Nephron (organoid): ENCODE data around the gene CAMTA1.

Source experiments
- H3K27ac Mint-ChIP-seq, 3 experiments: 2 replicates each; pipeline ENCODE4 v1.8.0; 2020; ENCODE audit warnings: mixed read lengths in 3 of 3, mild to moderate bottlenecking in 2 of 3, moderate library complexity in 1 of 3
- H3K27me3 Mint-ChIP-seq: 2 replicates; pipeline ENCODE4 v1.8.0; 2021; ENCODE audit warnings: low read depth, mild to moderate bottlenecking, moderate library complexity, mixed read lengths
- H3K36me3 Mint-ChIP-seq: 2 replicates; pipeline ENCODE4 v1.8.0; 2020; ENCODE audit warnings: low read depth, mixed read lengths
- H3K4me1 Mint-ChIP-seq: 2 replicates; pipeline ENCODE4 v1.8.0; 2020; ENCODE audit warnings: mixed read lengths
- H3K4me3 Mint-ChIP-seq, 3 experiments: 2 replicates each; pipeline ENCODE4 v1.8.0; 2020; ENCODE audit warnings: mild to moderate bottlenecking in 3 of 3, mixed read lengths in 3 of 3, moderate library complexity in 2 of 3
- H3K9me3 Mint-ChIP-seq: 2 replicates; pipeline ENCODE4 v1.8.0; 2020; ENCODE audit warnings: mixed read lengths
- TF ChIP-seq, protein P1 (sequence below), 3 experiments: fragments of 200-600 bp; sonication (generic); IDR thresholded peaks; one replicate each; pipeline ENCODE4 v1.5.0; 2021; ENCODE audit warnings: antibody characterized with exemption in 3 of 3; ENCODE audit not compliant: unreplicated experiment in 3 of 3

Gene CAMTA1

DNA sequence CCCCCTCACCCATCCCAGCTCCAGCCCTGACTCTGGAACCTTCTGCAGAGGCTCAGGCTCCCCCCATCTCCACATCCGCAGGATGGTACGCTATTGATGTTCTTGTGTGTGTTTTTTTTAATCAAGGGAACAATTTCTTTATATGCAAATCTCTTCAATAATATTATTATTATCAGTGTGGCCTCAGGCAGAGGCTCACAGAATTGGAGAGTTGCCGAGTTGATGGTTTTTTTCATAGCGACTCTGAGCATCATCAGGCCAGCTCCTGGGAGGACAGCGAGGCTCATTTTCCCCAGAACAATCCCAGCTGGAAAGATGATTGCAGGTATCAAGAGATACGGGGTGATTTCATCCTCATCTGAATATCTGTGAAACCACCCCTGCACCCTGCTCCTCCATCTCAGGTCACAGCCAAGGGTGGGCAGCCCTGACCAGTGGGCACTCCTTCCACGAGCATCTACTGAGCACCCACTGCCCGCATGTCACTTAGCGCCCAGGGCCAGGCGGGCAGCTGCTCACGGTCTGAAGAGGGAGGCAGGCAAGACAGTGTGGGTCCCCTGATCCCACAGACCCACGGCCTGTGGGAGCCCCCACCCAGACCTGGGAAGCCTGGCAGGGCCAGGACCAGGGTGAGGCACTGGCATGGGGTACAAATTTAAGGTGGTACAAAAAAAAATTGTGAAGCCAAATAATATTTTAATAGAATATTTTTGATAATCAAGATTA is 740.2 kb downstream of the CAMTA1 start:
- H3K36me3 Mint-ChIP-seq: no peaks in the 10 kb centered on the region
- H3K4me3 Mint-ChIP-seq: no peak overlapping the region
- H3K27me3 Mint-ChIP-seq: peaks cover 30% of the 10 kb centered on the region
- H3K27ac Mint-ChIP-seq: peak overlapping the region in 1 of 3 experiments; percentile 79
- no peaks in the 10 kb centered on the region for H3K9me3 Mint-ChIP-seq
- peaks cover 17% of the 10 kb centered on the region for H3K4me1 Mint-ChIP-seq
- TF ChIP-seq, protein P1, sequence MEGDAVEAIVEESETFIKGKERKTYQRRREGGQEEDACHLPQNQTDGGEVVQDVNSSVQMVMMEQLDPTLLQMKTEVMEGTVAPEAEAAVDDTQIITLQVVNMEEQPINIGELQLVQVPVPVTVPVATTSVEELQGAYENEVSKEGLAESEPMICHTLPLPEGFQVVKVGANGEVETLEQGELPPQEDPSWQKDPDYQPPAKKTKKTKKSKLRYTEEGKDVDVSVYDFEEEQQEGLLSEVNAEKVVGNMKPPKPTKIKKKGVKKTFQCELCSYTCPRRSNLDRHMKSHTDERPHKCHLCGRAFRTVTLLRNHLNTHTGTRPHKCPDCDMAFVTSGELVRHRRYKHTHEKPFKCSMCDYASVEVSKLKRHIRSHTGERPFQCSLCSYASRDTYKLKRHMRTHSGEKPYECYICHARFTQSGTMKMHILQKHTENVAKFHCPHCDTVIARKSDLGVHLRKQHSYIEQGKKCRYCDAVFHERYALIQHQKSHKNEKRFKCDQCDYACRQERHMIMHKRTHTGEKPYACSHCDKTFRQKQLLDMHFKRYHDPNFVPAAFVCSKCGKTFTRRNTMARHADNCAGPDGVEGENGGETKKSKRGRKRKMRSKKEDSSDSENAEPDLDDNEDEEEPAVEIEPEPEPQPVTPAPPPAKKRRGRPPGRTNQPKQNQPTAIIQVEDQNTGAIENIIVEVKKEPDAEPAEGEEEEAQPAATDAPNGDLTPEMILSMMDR (IDR thresholded peaks at IDR 0.05; ENCODE audit: unreplicated experiment in 3 of 3): no peak

DNA sequence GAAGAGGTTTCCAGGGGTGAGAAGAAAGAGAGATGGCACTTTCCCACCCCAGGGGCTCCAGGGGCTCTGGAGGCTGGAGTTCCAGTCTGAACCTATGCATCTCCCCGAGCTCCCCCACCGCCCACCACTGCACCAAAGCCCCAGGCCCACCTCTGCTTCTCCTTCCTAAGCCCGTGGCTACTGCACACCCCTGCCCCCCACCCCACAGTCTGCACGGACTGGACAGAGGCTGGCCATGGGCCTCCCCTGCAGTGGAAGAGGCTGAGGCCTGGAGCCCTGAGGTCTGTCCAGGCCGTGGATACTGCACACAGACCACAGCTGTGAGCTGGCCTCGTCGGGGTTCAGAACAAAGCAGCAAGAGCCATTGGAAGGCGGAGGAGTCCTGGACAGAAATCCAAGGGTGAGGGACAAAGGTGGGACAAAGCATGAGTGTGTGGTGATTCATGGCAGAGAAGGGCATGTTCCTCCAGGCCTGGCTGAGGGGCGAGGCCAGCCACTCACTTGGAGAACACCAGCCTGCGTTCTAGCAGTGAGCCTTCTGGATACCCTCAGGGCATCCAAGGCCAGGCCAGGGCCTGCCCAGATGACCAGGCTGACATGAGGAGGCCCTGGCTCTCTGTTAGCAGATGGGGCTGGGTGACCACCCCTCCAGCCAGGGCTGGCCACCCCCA is 741.1 kb downstream of the CAMTA1 start:
- Mint-ChIP-seq H3K27me3 (peaks cover 30% of the 10 kb centered on the region), H3K4me3 (no peak overlapping the region), H3K9me3 (no peaks in the 10 kb centered on the region), H3K27ac (peak overlapping the region in 1 of 3 experiments; percentile 79), H3K4me1 (peaks cover 17% of the 10 kb centered on the region), H3K36me3 (no peaks in the 10 kb centered on the region)
- TF ChIP-seq, protein P1 (IDR thresholded peaks at IDR 0.05; ENCODE audit: unreplicated experiment in 3 of 3): no peak

DNA sequence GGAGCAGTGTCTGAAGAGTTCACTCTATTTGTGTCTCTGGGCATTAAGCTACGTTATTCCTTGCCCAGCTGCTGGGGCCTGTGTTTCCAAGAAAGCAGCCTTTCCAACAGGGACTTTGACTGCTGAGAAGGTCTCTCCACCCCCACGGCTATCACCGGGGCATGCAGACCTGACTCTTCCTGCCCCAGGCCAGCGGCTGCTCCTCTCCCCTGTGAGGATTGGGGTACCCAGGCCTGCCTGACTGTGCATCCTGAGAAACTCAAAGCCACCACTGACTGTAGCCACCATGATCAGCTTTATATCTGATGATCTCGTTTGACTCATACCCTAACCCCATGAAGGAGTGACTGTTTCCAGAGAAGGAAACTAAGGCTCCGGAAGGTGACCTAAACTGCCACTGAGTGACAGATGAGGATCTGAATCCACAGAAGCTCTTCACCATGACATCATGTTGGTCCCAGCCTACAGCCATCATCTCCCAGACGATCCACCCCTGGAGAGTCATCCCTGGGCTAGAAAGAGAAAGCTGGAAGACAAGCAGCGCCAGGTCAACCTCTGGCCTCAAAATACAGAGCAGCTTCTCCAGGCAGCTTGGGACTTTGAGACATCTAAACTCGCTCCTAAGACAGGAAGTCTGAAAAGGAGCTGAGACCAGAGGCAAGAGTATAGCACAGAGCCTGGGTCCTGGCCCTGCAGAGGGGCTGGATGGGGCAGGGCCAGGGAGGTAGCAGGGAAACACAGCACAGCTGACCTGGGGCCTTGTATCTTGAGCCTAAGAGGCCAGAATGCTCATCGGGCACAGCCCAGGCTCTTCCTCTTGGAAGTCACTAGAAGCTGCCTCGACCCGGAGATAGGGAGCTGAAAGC is 741.8 kb downstream of the CAMTA1 start:
- Mint-ChIP-seq H3K4me3 (no peak overlapping the region), H3K27me3 (peaks cover 26% of the 10 kb centered on the region), H3K36me3 (no peaks in the 10 kb centered on the region), H3K4me1 (peaks cover 17% of the 10 kb centered on the region), H3K27ac (no peak overlapping the region), H3K9me3 (no peaks in the 10 kb centered on the region)
- TF ChIP-seq, protein P1 (IDR thresholded peaks at IDR 0.05; ENCODE audit: unreplicated experiment in 3 of 3): no peak

DNA sequence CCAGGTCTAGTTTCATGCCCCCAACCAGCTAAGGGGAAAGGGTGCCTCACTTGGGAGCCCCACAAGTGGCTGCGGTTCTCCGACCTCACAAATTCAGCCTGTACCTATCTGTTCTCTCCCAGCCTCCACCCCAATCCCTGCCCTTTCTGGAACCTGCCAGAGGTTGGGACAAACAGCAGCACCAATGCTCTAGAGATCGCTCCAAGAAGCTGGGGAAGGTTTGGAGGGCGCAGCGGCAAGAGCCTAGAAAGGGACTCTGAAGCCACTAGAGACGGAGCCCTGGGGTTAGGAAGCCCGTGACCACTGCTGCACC is 742.4 kb downstream of the CAMTA1 start:
- Mint-ChIP-seq H3K27me3 (peaks cover 26% of the 10 kb centered on the region), H3K9me3 (no peaks in the 10 kb centered on the region), H3K4me3 (no peak overlapping the region), H3K27ac (no peak overlapping the region), H3K36me3 (no peaks in the 10 kb centered on the region), H3K4me1 (peaks cover 22% of the 10 kb centered on the region)
- TF ChIP-seq, protein P1 (IDR thresholded peaks at IDR 0.05; ENCODE audit: unreplicated experiment in 3 of 3): no peak

DNA sequence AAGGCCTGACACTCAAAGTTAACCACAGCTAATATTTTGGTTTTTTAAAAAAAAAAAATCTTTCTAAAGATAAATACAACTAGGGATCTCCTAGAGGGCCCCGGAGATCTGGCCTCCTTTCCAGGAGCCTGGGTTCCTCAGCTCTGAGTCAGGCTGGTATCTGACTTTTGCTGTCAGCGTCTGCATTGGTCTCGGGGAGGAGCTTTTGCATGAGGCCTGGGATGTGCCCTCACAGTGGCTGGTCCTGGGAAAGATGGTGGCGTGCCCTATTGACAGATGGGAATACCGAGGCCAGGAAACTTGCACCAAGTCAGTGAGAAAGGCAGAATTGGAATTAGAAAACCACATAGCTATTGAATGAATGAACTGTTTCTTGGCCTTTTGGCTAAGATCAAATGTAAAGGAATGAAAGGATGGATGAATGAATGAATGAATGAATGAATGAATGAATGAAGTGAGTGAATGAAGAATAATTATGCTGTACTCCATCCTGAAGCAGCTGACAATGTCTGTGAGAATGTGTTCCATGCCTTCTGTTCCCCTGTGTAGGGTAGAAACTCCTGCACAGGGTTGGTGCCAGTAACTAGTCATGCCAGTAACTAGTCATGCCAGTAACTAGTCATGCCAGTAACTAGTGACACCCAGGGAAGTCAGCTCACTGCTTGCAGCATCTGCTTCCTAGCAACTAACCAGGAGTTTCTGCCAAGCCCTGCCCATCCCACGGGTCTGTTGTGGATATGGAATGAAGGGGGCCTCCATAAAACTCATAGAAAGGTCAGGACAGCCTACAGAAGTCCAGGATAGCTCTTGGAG is 743.3 kb downstream of the CAMTA1 start:
- Mint-ChIP-seq H3K27ac (no peak overlapping the region), H3K4me1 (peaks cover 24% of the 10 kb centered on the region), H3K9me3 (no peaks in the 10 kb centered on the region), H3K4me3 (no peak overlapping the region), H3K27me3 (peaks cover 23% of the 10 kb centered on the region), H3K36me3 (no peaks in the 10 kb centered on the region)
- TF ChIP-seq, protein P1 (IDR thresholded peaks at IDR 0.05; ENCODE audit: unreplicated experiment in 3 of 3): no peak
